SH-SY5Y (cell line): ENCODE measurements around the gene OR52H1.

Experiments
- GATA2 ChIP-seq: IDR thresholded peaks from 2 replicates; pipeline ENCODE4 v1.6.1; 2011; ENCODE audit warnings: mild to moderate bottlenecking, low read depth, low read length
- GATA3 ChIP-seq: IDR thresholded peaks from 2 replicates; pipeline ENCODE4 v1.6.1; 2011; ENCODE audit warnings: low read depth, mild to moderate bottlenecking, low read length, moderate library complexity

GRCh38 chr11:5500393-5500801 is 47.9 kb downstream of the OR52H1 start:
- TF ChIP-seq GATA2 = no peak
- TF ChIP-seq GATA3 = no peak
